Left lung (tissue), 10 donors: Measurements from ENCODE around the gene ATP13A3. TPM values are rescaled to one million over a fixed set of nuclear protein-coding genes. Genes with fewer than 3 reads are reported as not detected.
A peak's percentile ranks its signal among the peaks of the same experiment; 100 is the strongest.

Experiments
- ATAC-seq: fragments of 200-7000 bp; cut with Tn5 transposase; one replicate; pipeline ENCODE4 v1.9.1; 2020; ENCODE audit warnings: moderate library complexity
- DNase-seq, 4 donors: peaks; one replicate each; pipeline ENCODE4 v3.0.0-alpha.2; 2013 to 2020
- H3K27ac ChIP-seq, 2 donors: fragments of 200-600 bp; sonication (generic) in 1 of 2; one replicate each; pipeline versions ENCODE4 v1.5.0 to v1.8.0; 2020 to 2021
- H3K27me3 ChIP-seq, 2 donors: fragments of 200-600 bp; sonication (generic) in 1 of 2; one replicate each; pipeline versions ENCODE4 v1.5.0 to v1.8.0; 2020 to 2021
- H3K36me3 ChIP-seq, 2 donors: fragments of 200-600 bp; sonication (generic) in 1 of 2; one replicate each; pipeline versions ENCODE4 v1.5.0 to v1.8.0; 2020 to 2021
- H3K4me1 ChIP-seq, 2 donors: fragments of 200-600 bp; one replicate each; pipeline ENCODE4 v1.8.0; 2021
- H3K4me3 ChIP-seq, 2 donors: fragments of 200-600 bp; sonication (generic) in 1 of 2; one replicate each; pipeline versions ENCODE4 v1.5.0 to v1.8.0; 2020 to 2021; ENCODE audit warnings: mild to moderate bottlenecking in 1 of 2
- H3K9me3 ChIP-seq, 2 donors: fragments of 200-600 bp; sonication (generic) in 1 of 2; one replicate each; pipeline versions ENCODE4 v1.5.0 to v1.8.0; 2020 to 2021
- intact Hi-C, 2 donors: fragments of 100-400 bp; cut with DNase I; formaldehyde crosslinking; loops; one replicate each; pipeline versions ENCODE4 v1.11.2 to v1.14.2; 2022
- polyA plus RNA-seq, 6 donors: library from polyadenylated mRNA; unstranded; fragments of 120-200 nt; gene quantifications; one replicate each; pipeline ENCODE4 v1.2.1, GENCODE V29; 2013; ENCODE audit not compliant: insufficient read length in 6 of 6
- total RNA-seq, 2 donors: library from RNA; stranded (reverse); fragmentation: NEBNext Ultra II Directional; extraction: Animal tissue kit (Norgen Biotek cat#: 25700); gene quantifications; one replicate each; pipeline ENCODE4 v1.2.1, GENCODE V29; 2021
- TF ChIP-seq, protein P1 (sequence below), 2 donors: fragments of 200-600 bp; sonication (generic) in 1 of 2; IDR thresholded peaks; one replicate each; pipeline versions ENCODE4 v1.5.0 to v1.8.0; 2021; ENCODE audit warnings: antibody characterized with exemption in 2 of 2
- donor health status: DM: no; HTN: yes; CAD: no.
- donor health status: DM: no; HTN: no; CAD: no.

ATP13A3 gene
- total and polyA plus RNA-seq, 8 donors: 52.0 to 123 (median 59.5) TPM

DNA sequence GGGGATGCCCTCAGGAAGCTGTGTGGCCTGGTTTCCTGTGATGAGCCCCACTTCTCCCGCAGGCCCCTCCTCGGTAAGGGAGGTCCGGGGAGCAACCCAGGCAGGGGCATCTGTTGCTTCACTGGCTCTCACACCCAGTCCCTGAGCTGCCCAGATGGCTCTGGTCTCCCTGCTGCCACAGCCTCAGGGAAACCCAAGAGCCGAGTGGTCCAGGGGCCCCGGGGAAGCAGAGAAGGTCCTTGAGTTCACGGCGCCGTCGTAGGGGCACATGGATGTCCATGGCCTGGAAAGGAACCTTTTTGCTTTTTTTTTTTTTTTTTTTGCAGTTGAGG is 103.9 kb downstream of the ATP13A3 start:
- no peaks in the 10 kb centered on the region for H3K4me1 ChIP-seq
- peaks cover 0 to 23% of the 10 kb centered on the region in 2 donors for H3K27me3 ChIP-seq
- no peaks in the 10 kb centered on the region for H3K36me3 ChIP-seq
- no peak overlapping the region for H3K27ac ChIP-seq
- ATAC-seq (no peak), DNase-seq (peak in 1 of 4 donors; percentile 20)
- no peak overlapping the region for H3K4me3 ChIP-seq
- intact Hi-C loops: no loop called here
- TF ChIP-seq, protein P1, sequence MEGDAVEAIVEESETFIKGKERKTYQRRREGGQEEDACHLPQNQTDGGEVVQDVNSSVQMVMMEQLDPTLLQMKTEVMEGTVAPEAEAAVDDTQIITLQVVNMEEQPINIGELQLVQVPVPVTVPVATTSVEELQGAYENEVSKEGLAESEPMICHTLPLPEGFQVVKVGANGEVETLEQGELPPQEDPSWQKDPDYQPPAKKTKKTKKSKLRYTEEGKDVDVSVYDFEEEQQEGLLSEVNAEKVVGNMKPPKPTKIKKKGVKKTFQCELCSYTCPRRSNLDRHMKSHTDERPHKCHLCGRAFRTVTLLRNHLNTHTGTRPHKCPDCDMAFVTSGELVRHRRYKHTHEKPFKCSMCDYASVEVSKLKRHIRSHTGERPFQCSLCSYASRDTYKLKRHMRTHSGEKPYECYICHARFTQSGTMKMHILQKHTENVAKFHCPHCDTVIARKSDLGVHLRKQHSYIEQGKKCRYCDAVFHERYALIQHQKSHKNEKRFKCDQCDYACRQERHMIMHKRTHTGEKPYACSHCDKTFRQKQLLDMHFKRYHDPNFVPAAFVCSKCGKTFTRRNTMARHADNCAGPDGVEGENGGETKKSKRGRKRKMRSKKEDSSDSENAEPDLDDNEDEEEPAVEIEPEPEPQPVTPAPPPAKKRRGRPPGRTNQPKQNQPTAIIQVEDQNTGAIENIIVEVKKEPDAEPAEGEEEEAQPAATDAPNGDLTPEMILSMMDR (IDR thresholded peaks at IDR 0.05): no peak
- H3K9me3 ChIP-seq: no peaks in the 10 kb centered on the region

DNA sequence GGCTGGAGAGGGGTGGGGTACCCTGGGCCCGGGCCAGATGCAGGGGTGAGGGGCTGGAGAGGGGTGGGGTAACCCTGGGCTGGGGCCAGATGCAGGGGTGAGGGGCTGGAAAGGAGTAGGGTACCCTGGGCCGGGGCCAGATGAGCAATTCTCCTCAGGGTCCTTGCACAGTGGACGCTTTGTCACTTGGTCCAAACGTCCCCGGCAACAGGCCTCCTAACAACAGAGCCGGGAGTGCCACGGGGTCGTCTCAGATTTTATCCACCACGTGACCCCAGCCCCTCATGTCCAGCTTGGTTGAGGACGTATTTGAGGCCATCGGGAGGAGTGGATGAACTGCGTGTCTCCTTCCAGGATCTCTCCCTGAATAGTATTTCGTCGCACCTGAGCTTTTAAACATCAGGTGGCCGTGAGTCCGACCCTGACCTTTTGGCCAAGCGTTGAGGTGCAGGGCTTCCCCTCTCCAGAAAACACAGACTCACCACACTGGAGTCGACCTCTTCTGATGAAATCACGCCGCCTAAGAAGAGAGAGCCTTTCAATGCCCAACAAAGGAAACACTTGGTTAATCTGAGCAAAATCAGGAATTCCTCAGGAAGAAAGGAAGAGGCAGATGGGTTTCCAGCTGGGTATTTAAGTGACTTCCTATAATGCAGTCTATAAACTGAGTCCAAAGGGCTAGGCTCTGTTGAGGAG is 104.5 kb downstream of the ATP13A3 start:
- no peaks in the 10 kb centered on the region for H3K9me3 ChIP-seq
- H3K27ac ChIP-seq: no peak overlapping the region
- ATAC-seq: no peak
- DNase-seq: no peak
- intact Hi-C loops: no loop called here
- peaks cover 0 to 27% of the 10 kb centered on the region in 2 donors for H3K27me3 ChIP-seq
- H3K4me1 ChIP-seq: no peaks in the 10 kb centered on the region
- H3K36me3 ChIP-seq: no peaks in the 10 kb centered on the region
- no peak overlapping the region for H3K4me3 ChIP-seq
- TF ChIP-seq, protein P1 (IDR thresholded peaks at IDR 0.05): no peak

DNA sequence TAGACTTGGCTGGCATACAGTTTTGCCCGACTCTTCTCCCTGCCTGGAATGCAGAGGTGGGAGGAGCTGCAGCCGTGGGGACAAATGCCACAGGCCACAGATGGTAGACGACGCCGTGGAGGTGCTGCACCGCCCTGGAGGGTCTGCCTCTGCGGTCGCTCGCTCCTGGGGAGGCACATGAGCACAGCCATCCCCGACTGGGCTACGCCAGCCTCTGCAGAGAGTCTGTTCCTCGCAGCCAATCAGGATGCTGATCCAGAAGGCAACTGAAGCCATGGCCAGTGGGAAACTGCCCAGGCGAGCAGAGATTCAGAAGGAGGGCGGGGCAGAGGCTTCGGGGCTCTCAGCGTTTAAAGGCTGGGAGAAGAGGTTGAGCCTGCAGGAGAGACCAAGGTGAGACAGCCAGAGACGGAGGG is 105.3 kb downstream of the ATP13A3 start:
- H3K27me3 ChIP-seq: peaks cover 0 to 35% of the 10 kb centered on the region in 2 donors
- no peak overlapping the region for H3K27ac ChIP-seq
- peak; percentile 79 for ATAC-seq
- no peaks in the 10 kb centered on the region for H3K36me3 ChIP-seq
- TF ChIP-seq, protein P1 (IDR thresholded peaks at IDR 0.05): no peak
- H3K4me1 ChIP-seq: no peaks in the 10 kb centered on the region
- DNase-seq: peak in 1 of 4 donors; percentile 50
- intact Hi-C loops: no loop called here
- H3K9me3 ChIP-seq: no peaks in the 10 kb centered on the region
- H3K4me3 ChIP-seq: no peak overlapping the region

DNA sequence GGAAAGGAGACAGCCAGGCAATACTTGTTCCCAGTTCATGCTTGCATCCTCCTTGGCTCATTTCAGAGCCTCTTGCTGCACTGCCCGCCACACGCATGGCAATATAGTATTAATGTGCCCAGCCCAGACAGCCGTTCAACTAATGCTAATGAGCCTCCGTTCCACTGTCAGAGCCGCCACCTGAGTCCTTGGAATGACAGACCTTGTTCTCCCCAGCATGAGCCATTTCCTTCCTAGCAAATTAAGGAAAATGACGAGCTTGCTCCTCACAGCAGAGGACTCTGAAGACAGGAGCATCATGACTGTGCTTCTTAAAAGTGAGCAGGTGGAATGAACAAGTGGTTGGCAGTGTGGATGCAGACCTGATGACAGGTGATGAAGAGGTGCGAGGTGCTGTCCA is 106.5 kb downstream of the ATP13A3 start:
- no peaks in the 10 kb centered on the region for H3K9me3 ChIP-seq
- no peak for ATAC-seq
- H3K27me3 ChIP-seq: peaks cover 0 to 47% of the 10 kb centered on the region in 2 donors
- no peaks in the 10 kb centered on the region for H3K4me1 ChIP-seq
- no peak overlapping the region for H3K4me3 ChIP-seq
- intact Hi-C loops: no loop called here
- DNase-seq: no peak
- no peak overlapping the region for H3K27ac ChIP-seq
- TF ChIP-seq, protein P1 (IDR thresholded peaks at IDR 0.05): no peak
- H3K36me3 ChIP-seq: no peaks in the 10 kb centered on the region

DNA sequence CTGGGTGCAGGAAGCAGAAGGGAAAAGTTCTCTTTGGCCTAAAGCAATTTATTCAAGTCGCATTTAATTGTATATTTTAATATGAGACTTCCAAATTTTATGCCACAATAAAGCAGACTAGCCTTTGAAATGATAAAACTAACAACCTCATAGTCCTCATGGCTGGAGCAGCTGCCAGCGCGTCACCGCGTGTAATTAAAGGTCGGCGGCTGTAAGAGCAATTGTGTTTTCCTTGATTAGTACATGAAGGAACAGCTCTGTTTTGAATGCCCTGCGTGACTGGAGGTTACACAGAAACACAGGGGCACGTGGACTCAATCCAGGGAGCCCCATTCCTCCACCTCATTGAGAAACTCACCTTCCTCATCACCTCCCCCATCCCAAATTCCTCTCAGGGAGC is 107.2 kb downstream of the ATP13A3 start:
- intact Hi-C loops: no loop called here
- Histone ChIP-seq H3K27ac (no peak overlapping the region), H3K27me3 (peaks cover 0 to 47% of the 10 kb centered on the region in 2 donors), H3K4me1 (no peaks in the 10 kb centered on the region), H3K9me3 (no peaks in the 10 kb centered on the region), H3K4me3 (no peak overlapping the region), H3K36me3 (no peaks in the 10 kb centered on the region)
- TF ChIP-seq, protein P1 (IDR thresholded peaks at IDR 0.05): no peak
- no peak for DNase-seq
- no peak for ATAC-seq
